CD4-positive, alpha-beta T cell (primary cell): ENCODE measurements around the gene SLC24A3. TPM values are rescaled to one million over a fixed set of nuclear protein-coding genes. Genes with fewer than 3 reads are reported as not detected.

Experiments
- ATAC-seq: fragments of 200-7000 bp; cut with Tn5 transposase; one replicate; pipeline ENCODE4 v1.10.0; 2022; ENCODE audit warnings: mild to moderate bottlenecking; ENCODE audit not compliant: poor library complexity
- CTCF ChIA-PET: fragments of 350-600 bp; sonication (Branson Sonifier 250); formaldehyde crosslinking; loops from one replicate; lab custom pipeline; 2021; ENCODE audit warnings: antibody characterized with exemption, inconsistent platforms; lab: Charles Lee
- POLR2A ChIA-PET: fragments of 350-600 bp; sonication (Branson Sonifier 250); formaldehyde crosslinking; loops from one replicate; lab custom pipeline; 2021; ENCODE audit warnings: antibody characterized with exemption, inconsistent platforms; lab: Charles Lee
- DNase-seq, 14 experiments: peaks; one replicate each; pipeline ENCODE4 v3.0.0-alpha.2; 2013 to 2020; ENCODE audit warnings: mixed read lengths in 2 of 14
- H3K27ac ChIP-seq, 2 donors: one replicate each; pipeline versions ENCODE4 v1.5.1 to v1.7.0; 2013; ENCODE audit warnings: low read length in 2 of 2, low read depth in 1 of 2, mild to moderate bottlenecking in 1 of 2
- H3K27me3 ChIP-seq, 2 experiments: 1 replicate in 1 of 2; 2 replicates in 1 of 2; pipeline versions ENCODE4 v1.6.1 to v1.7.0; 2013; ENCODE audit warnings: low read length in 2 of 2, control low read depth in 1 of 2, mild to moderate bottlenecking in 1 of 2, moderate library complexity in 1 of 2; ENCODE audit not compliant: insufficient read depth in 2 of 2, control insufficient read depth in 1 of 2
- H3K36me3 ChIP-seq: one replicate; pipeline ENCODE4 v1.6.1; 2013; ENCODE audit warnings: low read length, control low read depth; ENCODE audit not compliant: insufficient read depth
- H3K4me1 ChIP-seq: one replicate; pipeline ENCODE4 v1.6.1; 2013; ENCODE audit warnings: low read length, control low read depth; ENCODE audit not compliant: insufficient read depth
- H3K4me3 ChIP-seq: one replicate; pipeline ENCODE4 v1.5.1; 2013; ENCODE audit warnings: mild to moderate bottlenecking, low read length, moderate library complexity
- H3K9me3 ChIP-seq, 2 experiments: 1 replicate in 1 of 2; 2 replicates in 1 of 2; pipeline versions ENCODE4 v1.6.1 to v1.7.0; 2013; ENCODE audit warnings: low read length in 2 of 2, mild to moderate bottlenecking in 2 of 2, control low read depth in 1 of 2, moderate library complexity in 1 of 2; ENCODE audit not compliant: control insufficient read depth in 1 of 2, insufficient read depth in 1 of 2
- H3K27ac Mint-ChIP-seq: one replicate; pipeline ENCODE4 v1.8.0; 2020; ENCODE audit warnings: mixed read lengths
- H3K27me3 Mint-ChIP-seq: one replicate; pipeline ENCODE4 v1.8.0; 2021; ENCODE audit warnings: mixed read lengths
- H3K36me3 Mint-ChIP-seq: one replicate; pipeline ENCODE4 v1.8.0; 2021; ENCODE audit warnings: low read depth, mixed read lengths
- H3K4me1 Mint-ChIP-seq: one replicate; pipeline ENCODE4 v1.8.0; 2021; ENCODE audit warnings: low read depth, mixed read lengths
- H3K4me3 Mint-ChIP-seq: one replicate; pipeline ENCODE4 v1.8.0; 2020; ENCODE audit warnings: mild to moderate bottlenecking, mixed read lengths
- H3K9me3 Mint-ChIP-seq: one replicate; pipeline ENCODE4 v1.8.0; 2020; ENCODE audit warnings: mixed read lengths
- intact Hi-C, 2 experiments: fragments of 100-400 bp; cut with DNase I in 1 of 2; cut with micrococcal nuclease in 1 of 2; formaldehyde crosslinking; loops; one replicate each; pipeline versions ENCODE4 v1.15.1 to v1.9.0; 2023 to 2025; cut with DNase I, micrococcal nuclease
- total RNA-seq, 174 experiments: library from RNA in 2 of 174; stranded (reverse) in 2 of 174; gene quantifications; one replicate each; pipeline ENCODE4 v1.2.3 and lab custom pipeline; 2021 to 2026
- TF ChIP-seq, protein P1 (sequence below): fragments of 200-600 bp; IDR thresholded peaks from one replicate; pipeline ENCODE4 v1.8.0; 2022; ENCODE audit warnings: antibody characterized with exemption, mild to moderate bottlenecking

The SLC24A3 gene
- total RNA-seq, 2 experiments from 2014 or later: not detected

DNA sequence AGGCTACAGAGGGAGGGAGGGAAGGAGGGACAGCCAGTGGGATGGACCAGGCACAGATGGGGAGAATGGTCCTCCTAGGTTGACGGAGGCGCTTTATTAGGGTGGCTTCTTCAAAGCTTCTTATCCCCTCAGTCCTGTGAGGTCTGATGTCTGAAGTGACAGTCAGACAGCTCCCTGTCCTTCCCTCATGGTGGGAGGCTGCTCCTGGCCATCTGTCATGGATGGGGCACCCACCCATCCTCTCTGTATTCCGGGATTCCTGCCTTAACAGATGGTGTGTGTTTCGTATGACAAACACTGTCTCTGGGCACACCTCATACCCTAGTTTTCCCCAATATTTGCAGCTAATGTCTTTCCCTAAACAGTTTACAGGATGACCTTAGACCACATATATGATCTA, 553.5 kb downstream of the SLC24A3 start:
- no peak for ATAC-seq
- Histone ChIP-seq H3K27me3 (peaks cover 0 to 6% of the 10 kb centered on the region in 2 experiments), H3K9me3 (peaks cover 0 to 3% of the 10 kb centered on the region in 2 experiments), H3K27ac (no peak overlapping the region), H3K4me1 (no peaks in the 10 kb centered on the region), H3K36me3 (no peaks in the 10 kb centered on the region), H3K4me3 (no peak overlapping the region)
- Mint-ChIP-seq H3K36me3 (no peaks in the 10 kb centered on the region), H3K4me3 (no peak overlapping the region), H3K27ac (no peak overlapping the region), H3K27me3 (peaks cover 25% of the 10 kb centered on the region), H3K9me3 (no peaks in the 10 kb centered on the region), H3K4me1 (no peaks in the 10 kb centered on the region)
- no peak for DNase-seq
- POLR2A ChIA-PET: no interaction called here
- intact Hi-C loops: no loop called here
- CTCF ChIA-PET: no interaction called here
- TF ChIP-seq, protein P1, sequence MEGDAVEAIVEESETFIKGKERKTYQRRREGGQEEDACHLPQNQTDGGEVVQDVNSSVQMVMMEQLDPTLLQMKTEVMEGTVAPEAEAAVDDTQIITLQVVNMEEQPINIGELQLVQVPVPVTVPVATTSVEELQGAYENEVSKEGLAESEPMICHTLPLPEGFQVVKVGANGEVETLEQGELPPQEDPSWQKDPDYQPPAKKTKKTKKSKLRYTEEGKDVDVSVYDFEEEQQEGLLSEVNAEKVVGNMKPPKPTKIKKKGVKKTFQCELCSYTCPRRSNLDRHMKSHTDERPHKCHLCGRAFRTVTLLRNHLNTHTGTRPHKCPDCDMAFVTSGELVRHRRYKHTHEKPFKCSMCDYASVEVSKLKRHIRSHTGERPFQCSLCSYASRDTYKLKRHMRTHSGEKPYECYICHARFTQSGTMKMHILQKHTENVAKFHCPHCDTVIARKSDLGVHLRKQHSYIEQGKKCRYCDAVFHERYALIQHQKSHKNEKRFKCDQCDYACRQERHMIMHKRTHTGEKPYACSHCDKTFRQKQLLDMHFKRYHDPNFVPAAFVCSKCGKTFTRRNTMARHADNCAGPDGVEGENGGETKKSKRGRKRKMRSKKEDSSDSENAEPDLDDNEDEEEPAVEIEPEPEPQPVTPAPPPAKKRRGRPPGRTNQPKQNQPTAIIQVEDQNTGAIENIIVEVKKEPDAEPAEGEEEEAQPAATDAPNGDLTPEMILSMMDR: no peak

- H3K27me3 Mint-ChIP-seq: peaks cover 25% of the 10 kb centered on the region
- ATAC-seq (no peak), DNase-seq (no peak)
- Histone ChIP-seq H3K36me3 (no peaks in the 10 kb centered on the region), H3K27ac (no peak overlapping the region), H3K27me3 (peaks cover 0 to 4% of the 10 kb centered on the region in 2 experiments), H3K9me3 (peaks cover 0 to 3% of the 10 kb centered on the region in 2 experiments), H3K4me1 (no peaks in the 10 kb centered on the region), H3K4me3 (no peak overlapping the region)
- H3K36me3 Mint-ChIP-seq: no peaks in the 10 kb centered on the region
- H3K9me3 Mint-ChIP-seq: no peaks in the 10 kb centered on the region
- no peak overlapping the region for H3K4me3 Mint-ChIP-seq
- intact Hi-C loops: no loop called here
- TF ChIP-seq, protein P1: no peak
- CTCF ChIA-PET: no interaction called here
- H3K27ac Mint-ChIP-seq: no peak overlapping the region
- no peaks in the 10 kb centered on the region for H3K4me1 Mint-ChIP-seq
- POLR2A ChIA-PET: no interaction called here
These were observed 554.6 kb downstream of the SLC24A3 start for GRCh38 chr20:19767070-19767469.

DNA sequence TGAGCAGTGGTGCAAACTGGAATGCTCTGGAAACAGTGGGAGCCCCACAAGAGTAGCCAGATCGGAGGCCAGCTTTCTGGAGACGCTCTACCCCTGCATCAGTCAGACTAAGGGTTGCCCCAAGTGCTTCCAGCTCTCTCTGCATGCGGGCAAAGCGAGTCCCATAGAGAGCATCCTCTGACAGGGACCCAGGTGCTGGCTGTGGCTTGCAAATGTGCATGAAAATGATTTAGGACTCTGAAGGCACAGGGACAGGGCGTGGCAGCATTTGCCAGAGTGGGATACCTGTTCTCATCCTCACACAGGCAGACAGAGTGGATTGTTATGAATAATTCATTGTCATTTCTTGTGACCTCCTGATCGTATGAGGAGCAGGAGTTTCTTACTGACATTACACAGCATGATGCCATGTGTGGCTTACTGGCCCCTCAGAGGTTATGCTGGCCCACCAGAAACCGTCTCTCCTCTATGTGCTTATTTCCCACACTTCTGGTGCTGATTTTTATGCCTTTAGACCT, 555.9 kb downstream of the SLC24A3 start:
- Mint-ChIP-seq H3K27ac (no peak overlapping the region), H3K9me3 (no peaks in the 10 kb centered on the region), H3K4me1 (no peaks in the 10 kb centered on the region), H3K36me3 (no peaks in the 10 kb centered on the region), H3K4me3 (no peak overlapping the region), H3K27me3 (peaks cover 31% of the 10 kb centered on the region)
- no peaks in the 10 kb centered on the region for H3K4me1 ChIP-seq
- H3K9me3 ChIP-seq: peaks cover 0 to 3% of the 10 kb centered on the region in 2 experiments
- H3K36me3 ChIP-seq: no peaks in the 10 kb centered on the region
- H3K4me3 ChIP-seq: no peak overlapping the region
- no peak for ATAC-seq
- TF ChIP-seq, protein P1: no peak
- DNase-seq: no peak
- intact Hi-C loops: no loop called here
- H3K27me3 ChIP-seq: peaks cover 0 to 4% of the 10 kb centered on the region in 2 experiments
- ChIA-PET CTCF (no interaction called here), POLR2A (no interaction called here)
- H3K27ac ChIP-seq: no peak overlapping the region
